ENCODE measurements around the gene CYTL1. TPM values are rescaled to one million over a fixed set of nuclear protein-coding genes. Genes with fewer than 3 reads are reported as not detected.

The CYTL1 gene
- total RNA-seq, 1 donor from 2014 or later = 8.1 TPM

DNA sequence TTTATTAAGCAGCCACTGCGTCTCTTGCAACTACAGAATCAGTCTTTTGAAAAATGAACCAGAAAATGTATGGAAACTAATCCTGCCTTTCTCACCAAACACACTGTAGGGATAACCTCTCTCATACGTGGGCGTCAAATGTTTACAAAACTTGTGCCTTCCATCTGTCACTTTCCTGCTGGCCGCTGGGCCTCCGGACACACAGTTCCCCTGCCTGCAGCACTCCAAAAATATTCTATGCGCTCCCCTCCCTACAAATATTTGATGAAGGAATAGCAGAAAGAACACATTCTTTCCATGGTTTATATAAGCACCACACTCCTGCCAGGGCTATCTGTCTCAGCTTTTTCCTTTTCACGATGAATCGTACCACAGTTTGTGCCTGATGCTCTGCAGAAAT, 14.9 kb upstream of the CYTL1 start:
- no peak for DNase-seq (ENCODE audit: low read depth)
- TF ChIP-seq, protein P1, sequence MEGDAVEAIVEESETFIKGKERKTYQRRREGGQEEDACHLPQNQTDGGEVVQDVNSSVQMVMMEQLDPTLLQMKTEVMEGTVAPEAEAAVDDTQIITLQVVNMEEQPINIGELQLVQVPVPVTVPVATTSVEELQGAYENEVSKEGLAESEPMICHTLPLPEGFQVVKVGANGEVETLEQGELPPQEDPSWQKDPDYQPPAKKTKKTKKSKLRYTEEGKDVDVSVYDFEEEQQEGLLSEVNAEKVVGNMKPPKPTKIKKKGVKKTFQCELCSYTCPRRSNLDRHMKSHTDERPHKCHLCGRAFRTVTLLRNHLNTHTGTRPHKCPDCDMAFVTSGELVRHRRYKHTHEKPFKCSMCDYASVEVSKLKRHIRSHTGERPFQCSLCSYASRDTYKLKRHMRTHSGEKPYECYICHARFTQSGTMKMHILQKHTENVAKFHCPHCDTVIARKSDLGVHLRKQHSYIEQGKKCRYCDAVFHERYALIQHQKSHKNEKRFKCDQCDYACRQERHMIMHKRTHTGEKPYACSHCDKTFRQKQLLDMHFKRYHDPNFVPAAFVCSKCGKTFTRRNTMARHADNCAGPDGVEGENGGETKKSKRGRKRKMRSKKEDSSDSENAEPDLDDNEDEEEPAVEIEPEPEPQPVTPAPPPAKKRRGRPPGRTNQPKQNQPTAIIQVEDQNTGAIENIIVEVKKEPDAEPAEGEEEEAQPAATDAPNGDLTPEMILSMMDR (conservative IDR thresholded peaks at IDR 0.05; ENCODE audit: low read depth, low read length) = no peak
- no peak overlapping the region for H3K4me3 ChIP-seq (ENCODE audit: low read depth, low read length)

DNA sequence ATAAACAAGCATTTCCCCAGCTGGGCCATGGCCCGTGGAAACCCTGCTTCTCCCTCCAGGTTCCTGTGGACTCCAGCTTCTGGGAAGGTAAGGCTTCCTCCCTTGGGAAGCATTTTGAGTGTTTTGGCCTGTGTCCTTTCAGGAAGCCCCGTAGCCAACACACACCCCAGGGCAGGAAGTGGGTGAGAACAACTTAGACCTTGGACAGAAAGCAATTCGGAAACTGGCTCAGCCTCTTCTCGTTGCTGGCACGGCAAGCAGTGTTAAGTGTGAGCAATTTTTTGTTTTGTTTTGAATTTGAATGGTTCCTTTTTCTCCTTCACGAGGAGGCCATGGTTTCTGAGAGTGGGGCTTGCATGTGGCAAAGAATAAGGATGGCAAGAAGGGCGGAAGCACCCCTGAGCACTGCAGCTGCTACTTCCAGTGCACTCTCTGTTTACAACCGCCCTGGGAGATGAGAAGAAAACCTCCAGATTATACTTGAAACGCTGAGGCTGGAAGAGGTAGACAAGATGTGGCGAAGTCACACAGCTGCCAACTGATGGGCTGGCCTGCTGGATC, 14.1 kb upstream of the CYTL1 start:
- DNase-seq (ENCODE audit: low read depth) = no peak
- TF ChIP-seq, protein P1 (conservative IDR thresholded peaks at IDR 0.05; ENCODE audit: low read depth, low read length) = no peak
- no peak overlapping the region for H3K4me3 ChIP-seq (ENCODE audit: low read depth, low read length)

DNA sequence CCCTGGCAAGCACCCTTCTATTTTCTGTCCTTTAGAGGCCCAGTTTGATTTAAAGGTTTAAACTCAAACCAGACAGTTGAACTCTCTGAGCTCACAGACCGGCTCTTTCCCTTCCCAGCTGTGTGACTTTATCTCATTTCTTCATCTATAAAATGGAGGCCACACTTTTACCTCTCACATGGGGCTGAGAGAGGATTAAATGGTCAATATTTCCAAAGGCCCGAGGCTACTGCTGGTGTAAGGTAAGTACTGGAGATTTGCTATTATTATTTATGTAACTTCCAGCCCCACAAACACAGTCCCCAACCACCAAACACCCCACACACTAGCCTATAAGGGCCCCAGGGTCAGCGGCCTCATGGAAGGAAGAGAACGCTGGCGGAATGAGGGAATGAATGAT, 13.6 kb upstream of the CYTL1 start:
- TF ChIP-seq, protein P1 (conservative IDR thresholded peaks at IDR 0.05; ENCODE audit: low read depth, low read length) = no peak
- no peak overlapping the region for H3K4me3 ChIP-seq (ENCODE audit: low read depth, low read length)
- DNase-seq (ENCODE audit: low read depth) = no peak

DNA sequence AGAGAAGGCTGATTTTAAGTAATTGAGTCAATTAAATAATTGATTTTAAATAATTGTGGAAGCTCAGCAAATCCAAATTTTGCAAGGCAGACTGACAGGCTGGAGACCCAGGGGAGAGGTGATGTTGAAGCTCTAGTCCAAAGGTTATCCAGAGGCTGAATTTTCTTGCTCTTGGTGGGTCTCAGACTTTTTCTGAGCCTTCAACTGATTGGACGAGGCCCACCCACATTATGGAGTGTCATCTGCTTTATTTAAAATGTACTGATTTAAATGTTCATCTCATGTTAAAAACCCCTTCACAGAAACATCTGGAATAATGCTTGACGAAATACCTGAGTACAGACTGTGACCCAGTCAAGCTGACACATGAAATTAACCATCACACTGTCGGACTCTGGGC, 11.7 kb upstream of the CYTL1 start:
- no peak overlapping the region for H3K4me3 ChIP-seq (ENCODE audit: low read depth, low read length)
- TF ChIP-seq, protein P1 (conservative IDR thresholded peaks at IDR 0.05; ENCODE audit: low read depth, low read length) = no peak

DNA sequence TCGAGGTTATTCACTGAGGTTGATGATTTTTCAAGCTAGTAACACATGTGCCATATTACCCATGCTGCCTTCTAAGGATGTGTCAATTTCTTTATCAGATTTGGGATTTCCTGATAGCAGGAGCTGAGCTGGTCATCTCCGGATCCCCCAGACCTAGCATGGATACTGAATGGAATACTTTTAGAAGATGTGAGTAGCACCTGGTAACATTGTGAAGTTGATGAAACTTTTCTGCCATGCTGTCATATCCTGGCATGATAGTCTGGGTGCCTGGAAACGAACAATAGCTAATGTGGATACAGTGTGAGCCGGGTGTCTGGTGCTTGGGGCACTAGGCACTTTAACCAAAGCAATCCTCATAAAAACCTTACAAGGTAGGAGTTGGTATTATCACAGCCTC, 11.0 kb upstream of the CYTL1 start:
- no peak overlapping the region for H3K4me3 ChIP-seq (ENCODE audit: low read depth, low read length)
- no peak for DNase-seq (ENCODE audit: low read depth)
- TF ChIP-seq, protein P1 (conservative IDR thresholded peaks at IDR 0.05; ENCODE audit: low read depth, low read length) = no peak

More for the DNA sequence above, 11.7 kb upstream of the CYTL1 start:
- DNase-seq (ENCODE audit: low read depth) = no peak

DNA sequence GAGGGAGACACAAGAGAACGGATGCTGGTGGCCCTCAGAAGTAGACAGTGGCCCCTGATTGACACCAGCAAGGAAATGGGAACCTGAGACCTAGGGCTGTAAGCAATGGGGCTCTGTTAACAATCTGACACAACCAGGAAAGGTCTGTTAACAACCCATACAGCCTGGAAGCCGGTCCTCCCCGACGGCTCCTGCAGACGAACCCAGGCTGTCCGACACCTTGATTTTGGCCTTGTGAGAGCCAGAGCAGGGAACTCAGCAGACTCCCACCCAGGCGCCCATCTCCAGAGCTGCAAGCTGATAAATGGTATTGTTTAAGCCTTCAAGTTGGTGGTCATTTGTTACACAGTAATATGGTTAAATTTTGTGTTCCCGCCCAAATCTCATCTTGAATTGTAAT, 10.2 kb upstream of the CYTL1 start:
- TF ChIP-seq, protein P1 (conservative IDR thresholded peaks at IDR 0.05; ENCODE audit: low read depth, low read length) = no peak
- no peak for DNase-seq (ENCODE audit: low read depth)
- H3K4me3 ChIP-seq (ENCODE audit: low read depth, low read length) = no peak overlapping the region

DNA sequence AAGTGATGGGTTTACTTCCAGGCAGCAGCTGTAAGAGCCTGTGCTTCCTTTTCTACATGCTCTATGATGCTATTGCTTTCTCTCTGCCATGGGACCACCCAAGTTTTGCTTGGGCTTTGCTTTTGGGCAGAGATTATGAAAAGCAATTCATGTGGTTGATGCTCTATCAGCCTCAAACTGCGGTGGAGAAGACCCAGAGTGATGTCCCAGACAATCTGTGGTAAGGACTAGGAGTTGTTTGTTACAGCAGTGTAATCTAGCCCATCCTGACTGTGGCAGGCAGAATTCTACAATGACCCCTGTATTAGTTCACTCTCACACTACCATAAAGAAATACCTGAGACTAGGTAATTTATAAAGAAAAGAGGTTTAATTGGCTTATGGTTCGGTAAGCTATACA, 9.2 kb upstream of the CYTL1 start:
- DNase-seq (ENCODE audit: low read depth) = no peak
- H3K4me3 ChIP-seq (ENCODE audit: low read depth, low read length) = no peak overlapping the region
- TF ChIP-seq, protein P1 (conservative IDR thresholded peaks at IDR 0.05; ENCODE audit: low read depth, low read length) = no peak
